ENCODE measurements around the gene GALNT17.

The GALNT17 gene

GRCh38 chr7:71345117-71345884, 213.4 kb downstream of the GALNT17 start:
- DNase-seq, result no peak

- DNase-seq, result no peak
Measured at GRCh38 chr7:71348821-71349681, 217.1 kb downstream of the GALNT17 start.

- DNase-seq, result no peak
Measured at GRCh38 chr7:71349682-71350481, 217.9 kb downstream of the GALNT17 start.

GRCh38 chr7:71350680-71351079, 218.7 kb downstream of the GALNT17 start:
- no peak for DNase-seq

- no peak for DNase-seq
Measured at GRCh38 chr7:71354716-71355115, 222.8 kb downstream of the GALNT17 start.

- no peak for DNase-seq
Measured at GRCh38 chr7:71361451-71362032, 229.6 kb downstream of the GALNT17 start.

- DNase-seq, result no peak
Measured at GRCh38 chr7:71362240-71362639, 230.3 kb downstream of the GALNT17 start.

GRCh38 chr7:71363223-71363622, 231.3 kb downstream of the GALNT17 start:
- DNase-seq, result no peak

GRCh38 chr7:71363627-71364026, 231.7 kb downstream of the GALNT17 start:
- no peak for DNase-seq

GRCh38 chr7:71364551-71364950, 232.6 kb downstream of the GALNT17 start:
- no peak for DNase-seq

- no peak for DNase-seq
Measured at GRCh38 chr7:71372991-71373390, 241.0 kb downstream of the GALNT17 start.

GRCh38 chr7:71377062-71377461, 245.1 kb downstream of the GALNT17 start:
- no peak for DNase-seq

GRCh38 chr7:71377469-71377868, 245.5 kb downstream of the GALNT17 start:
- no peak for DNase-seq

- no peak for DNase-seq
Measured at GRCh38 chr7:71384094-71384493, 252.2 kb downstream of the GALNT17 start.

GRCh38 chr7:71385330-71385729, 253.4 kb downstream of the GALNT17 start:
- no peak for DNase-seq

GRCh38 chr7:71386152-71386785, 254.3 kb downstream of the GALNT17 start:
- DNase-seq, result no peak

- no peak for DNase-seq
Measured at GRCh38 chr7:71388181-71388580, 256.2 kb downstream of the GALNT17 start.

GRCh38 chr7:71389976-71390375, 258.0 kb downstream of the GALNT17 start:
- DNase-seq, result no peak

GRCh38 chr7:71393661-71394060, 261.7 kb downstream of the GALNT17 start:
- no peak for DNase-seq

- DNase-seq, result no peak
Measured at GRCh38 chr7:71402684-71403083, 270.7 kb downstream of the GALNT17 start.

- no peak for DNase-seq
Measured at GRCh38 chr7:71403202-71403946, 271.4 kb downstream of the GALNT17 start.

Measured in stimulated activated CD4-positive, alpha-beta T cell treated with anti-CD3 and anti-CD28 coated beads, Interleukin-15, amount 100 ng/mL, for 24 hours (primary cell).